Activated naive CD4-positive, alpha-beta T cell treated with anti-CD3 and anti-CD28 coated beads for 36 hours (primary cell): ENCODE measurements around the gene CYB5R3. TPM values are rescaled to one million over a fixed set of nuclear protein-coding genes. Genes with fewer than 3 reads are reported as not detected.
"Not testable (repeated sequence)": the region's sequence is repeated elsewhere in the genome, so short reads cannot be mapped to it uniquely, and the experiment has no call there.

Experiments
- CTCF ChIA-PET: fragments of 350-600 bp; sonication (Branson Sonifier 250); formaldehyde crosslinking; loops from one replicate; lab custom pipeline; 2021; ENCODE audit warnings: antibody characterized with exemption; lab: Charles Lee
- DNase-seq: peaks from one replicate; pipeline ENCODE4 v3.0.0-alpha.2; 2020
- H3K27ac Mint-ChIP-seq: one replicate; pipeline ENCODE4 v1.8.0; 2021; ENCODE audit warnings: mild to moderate bottlenecking, mixed read lengths
- H3K27me3 Mint-ChIP-seq: one replicate; pipeline ENCODE4 v1.8.0; 2021; ENCODE audit warnings: low read depth, mixed read lengths
- H3K36me3 Mint-ChIP-seq: one replicate; pipeline ENCODE4 v1.8.0; 2021; ENCODE audit warnings: low read depth, mixed read lengths
- H3K4me1 Mint-ChIP-seq: one replicate; pipeline ENCODE4 v1.8.0; 2021; ENCODE audit warnings: low read depth, mixed read lengths
- H3K4me3 Mint-ChIP-seq: one replicate; pipeline ENCODE4 v1.8.0; 2021; ENCODE audit warnings: mild to moderate bottlenecking, moderate library complexity, mixed read lengths
- H3K9me3 Mint-ChIP-seq: one replicate; pipeline ENCODE4 v1.8.0; 2021; ENCODE audit warnings: mixed read lengths
- intact Hi-C: fragments of 100-400 bp; cut with micrococcal nuclease; formaldehyde crosslinking; loops from one replicate; pipeline ENCODE4 v1.15.1; 2023
- total RNA-seq, 2 experiments: library from RNA; stranded (reverse); gene quantifications; one replicate each; pipeline ENCODE4 v1.2.3, GENCODE V29; 2021

Gene CYB5R3
- total RNA-seq, 2 experiments from 2014 or later, result 61.2 to 63.9 TPM

- no peaks in the 10 kb centered on the region for H3K9me3 Mint-ChIP-seq
- H3K4me1 Mint-ChIP-seq, result no peaks in the 10 kb centered on the region
- CTCF ChIA-PET, result no interaction called here
- H3K4me3 Mint-ChIP-seq, result no peak overlapping the region
- H3K27ac Mint-ChIP-seq, result no peak overlapping the region
- no peaks in the 10 kb centered on the region for H3K36me3 Mint-ChIP-seq
- DNase-seq, result no peak
- intact Hi-C loops, result no loop called here
- H3K27me3 Mint-ChIP-seq, result no peaks in the 10 kb centered on the region
These were observed 36.9 kb upstream of the CYB5R3 start for GRCh38 chr22:42685941-42686653.

DNA sequence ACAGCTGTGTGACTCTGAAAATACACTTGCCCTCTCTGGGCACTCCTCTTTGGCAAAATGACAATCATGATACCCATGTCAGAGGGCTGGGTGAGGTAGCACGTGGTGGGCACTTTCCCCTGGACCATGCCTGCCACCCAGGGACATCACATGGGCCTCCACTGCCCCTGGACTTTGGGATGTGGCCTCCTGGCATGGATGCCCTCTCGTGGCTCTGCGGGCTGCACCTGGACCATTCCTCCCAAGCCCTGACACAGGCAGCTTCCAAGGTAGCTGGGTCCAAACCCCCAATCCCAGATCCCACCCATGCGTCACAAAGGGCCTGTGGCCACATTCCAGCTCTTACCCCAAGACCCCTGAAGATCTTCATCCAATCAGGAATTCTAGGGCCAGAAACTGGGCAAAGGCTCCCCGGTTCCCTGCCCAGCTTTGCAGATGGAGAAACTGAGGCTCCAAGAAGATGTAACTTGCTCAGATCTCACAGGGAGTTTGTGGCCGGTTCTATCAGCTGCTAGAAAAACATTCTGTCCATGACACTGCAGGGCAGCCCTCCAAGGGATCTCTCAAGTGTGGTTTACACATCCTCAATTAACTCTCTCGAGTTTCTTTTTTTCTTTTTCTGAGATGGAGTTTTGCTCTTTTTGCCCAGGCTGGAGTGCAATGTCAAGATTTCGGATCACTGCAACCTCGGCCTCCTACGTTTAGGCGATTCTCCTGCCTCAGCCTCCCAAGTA lies 35.4 kb upstream of the CYB5R3 start:
- H3K27me3 Mint-ChIP-seq, result no peaks in the 10 kb centered on the region
- H3K27ac Mint-ChIP-seq, result no peak overlapping the region
- intact Hi-C loops, result no loop called here
- H3K4me3 Mint-ChIP-seq, result no peak overlapping the region
- CTCF ChIA-PET, result interaction anchor here (0.8 kb wide), 1 partner anchor 21 kb away, joined by 3 read pairs; no protein-coding TSS in a partner anchor
- DNase-seq, result no peak
- H3K9me3 Mint-ChIP-seq, result peaks cover under 1% of the 10 kb centered on the region
- H3K4me1 Mint-ChIP-seq, result no peaks in the 10 kb centered on the region
- H3K36me3 Mint-ChIP-seq, result no peaks in the 10 kb centered on the region

DNA sequence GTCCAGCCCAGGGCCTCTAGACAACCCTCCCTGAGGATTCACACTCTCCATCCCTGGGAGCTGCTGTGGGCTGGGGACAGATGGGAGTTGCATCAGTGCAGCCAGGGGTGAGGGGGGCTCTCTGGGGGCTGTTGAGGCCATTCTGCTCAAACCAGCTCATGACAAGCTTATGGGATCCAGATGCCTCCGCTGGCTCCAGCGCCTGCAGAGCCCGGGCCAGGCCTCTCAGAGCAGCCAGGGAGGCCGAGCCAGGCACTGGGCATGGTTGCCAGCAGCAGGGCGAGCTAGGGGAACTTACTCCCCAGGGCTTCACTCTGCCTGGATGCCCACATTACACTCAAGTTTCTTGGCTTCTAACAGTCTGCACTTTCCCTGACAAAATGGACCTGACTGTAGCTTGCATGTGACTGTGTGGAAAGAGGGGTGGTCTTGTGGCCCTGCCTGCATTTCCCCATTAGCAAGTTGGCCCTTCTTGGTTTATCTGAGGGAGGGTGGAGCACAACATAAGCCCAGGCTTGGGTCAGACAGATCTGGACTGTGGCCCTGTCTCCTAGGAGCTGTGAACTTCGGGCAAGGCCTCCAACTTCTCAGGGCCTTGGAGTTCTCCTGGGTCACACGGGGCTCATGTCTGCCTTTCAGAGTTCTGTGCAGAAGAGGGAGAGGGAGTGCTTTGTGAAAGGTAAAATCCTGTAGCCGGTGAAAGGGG lies 34.5 kb upstream of the CYB5R3 start:
- Mint-ChIP-seq H3K4me3 (no peak overlapping the region), H3K9me3 (peaks cover 5% of the 10 kb centered on the region), H3K36me3 (no peaks in the 10 kb centered on the region), H3K4me1 (no peaks in the 10 kb centered on the region), H3K27ac (no peak overlapping the region), H3K27me3 (no peaks in the 10 kb centered on the region)
- intact Hi-C loops, result no loop called here
- CTCF ChIA-PET, result interaction anchor here (0.7 to 1.3 kb wide), 3 partner anchors 20 to 34 kb away, joined by 3 read pairs; no protein-coding TSS in a partner anchor
- no peak for DNase-seq

- no peaks in the 10 kb centered on the region for H3K27me3 Mint-ChIP-seq
- H3K9me3 Mint-ChIP-seq, result peaks cover 12% of the 10 kb centered on the region
- no peak overlapping the region for H3K27ac Mint-ChIP-seq
- peaks cover 2% of the 10 kb centered on the region for H3K36me3 Mint-ChIP-seq
- no peak for DNase-seq
- no peak overlapping the region for H3K4me3 Mint-ChIP-seq
- no peaks in the 10 kb centered on the region for H3K4me1 Mint-ChIP-seq
- intact Hi-C loops, result no loop called here
- CTCF ChIA-PET, result interaction anchor here (1.3 kb wide), 1 partner anchor 19 kb away, joined by 3 read pairs; no protein-coding TSS in a partner anchor
These were observed 33.1 kb upstream of the CYB5R3 start for GRCh38 chr22:42682113-42682851.

- H3K27me3 Mint-ChIP-seq, result no peaks in the 10 kb centered on the region
- intact Hi-C loops, result no loop called here
- peaks cover 12% of the 10 kb centered on the region for H3K9me3 Mint-ChIP-seq
- no peaks in the 10 kb centered on the region for H3K4me1 Mint-ChIP-seq
- CTCF ChIA-PET, result interaction anchor here (0.6 kb wide), 1 partner anchor 50 kb away, joined by 3 read pairs; no protein-coding TSS in a partner anchor
- H3K4me3 Mint-ChIP-seq, result no peak overlapping the region
- H3K27ac Mint-ChIP-seq, result no peak overlapping the region
- peaks cover 2% of the 10 kb centered on the region for H3K36me3 Mint-ChIP-seq
- no peak for DNase-seq
These were observed 31.5 kb upstream of the CYB5R3 start for GRCh38 chr22:42680648-42681047.

GRCh38 chr22:42679691-42680090 lies 30.5 kb upstream of the CYB5R3 start:
- intact Hi-C loops, result no loop called here
- no peaks in the 10 kb centered on the region for H3K27me3 Mint-ChIP-seq
- peaks cover 2% of the 10 kb centered on the region for H3K36me3 Mint-ChIP-seq
- peaks cover 12% of the 10 kb centered on the region for H3K9me3 Mint-ChIP-seq
- no peak overlapping the region for H3K27ac Mint-ChIP-seq
- no peaks in the 10 kb centered on the region for H3K4me1 Mint-ChIP-seq
- no peak for DNase-seq
- H3K4me3 Mint-ChIP-seq, result no peak overlapping the region
- CTCF ChIA-PET, result no interaction called here

DNA sequence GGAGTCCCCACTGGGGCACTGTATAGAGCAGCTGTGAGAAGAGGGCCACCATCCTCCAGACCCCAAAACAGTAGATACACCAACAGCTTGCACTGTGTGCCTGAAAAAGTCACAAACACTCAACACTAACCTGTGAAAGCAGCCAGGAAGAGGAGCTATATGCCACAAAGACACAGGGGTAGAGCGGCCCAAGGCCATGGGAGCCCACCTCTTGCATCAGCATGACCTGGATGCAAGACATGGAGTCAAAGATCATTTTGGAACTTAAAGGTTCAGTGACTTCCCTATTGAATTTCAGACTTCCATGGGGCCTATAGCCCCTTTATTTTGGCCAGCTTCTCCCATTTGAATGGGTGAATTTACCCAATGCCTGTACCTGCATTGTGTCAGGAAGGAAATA lies 29.7 kb upstream of the CYB5R3 start:
- intact Hi-C loops, result no loop called here
- H3K4me1 Mint-ChIP-seq, result no peaks in the 10 kb centered on the region
- H3K9me3 Mint-ChIP-seq, result peaks cover 12% of the 10 kb centered on the region
- peaks cover 2% of the 10 kb centered on the region for H3K36me3 Mint-ChIP-seq
- H3K27me3 Mint-ChIP-seq, result no peaks in the 10 kb centered on the region
- H3K4me3 Mint-ChIP-seq, result no peak overlapping the region
- DNase-seq, result no peak
- CTCF ChIA-PET, result no interaction called here
- no peak overlapping the region for H3K27ac Mint-ChIP-seq

DNA sequence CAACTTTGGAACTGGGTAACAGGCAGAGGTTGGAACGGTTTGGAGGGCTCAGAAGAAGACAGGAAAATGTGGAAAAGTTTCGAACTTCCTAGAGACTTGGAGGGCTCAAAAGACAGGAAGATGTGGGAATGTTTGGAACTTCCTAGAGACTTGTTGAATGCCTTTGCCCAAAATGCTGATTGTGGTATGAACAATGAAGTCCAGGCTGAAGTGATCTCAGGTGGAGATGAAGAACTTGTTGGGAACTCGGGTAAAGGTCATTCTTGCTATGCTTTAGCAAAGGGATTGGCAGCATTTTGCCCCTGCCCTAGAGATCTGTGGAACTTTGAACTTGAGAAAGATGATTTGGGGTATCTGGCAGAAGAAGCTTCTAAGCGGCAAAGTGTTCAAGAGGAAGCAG lies 28.7 kb upstream of the CYB5R3 start:
- intact Hi-C loops, H3K4me1 Mint-ChIP-seq, H3K4me3 Mint-ChIP-seq, DNase-seq, H3K27ac Mint-ChIP-seq, CTCF ChIA-PET, H3K36me3 Mint-ChIP-seq, H3K27me3 Mint-ChIP-seq: not testable (repeated sequence)
- H3K9me3 Mint-ChIP-seq, result peaks cover 12% of the 10 kb centered on the region

- intact Hi-C loops, result no loop called here
- no peak for DNase-seq
- peaks cover 4% of the 10 kb centered on the region for H3K4me1 Mint-ChIP-seq
- H3K27ac Mint-ChIP-seq, result no peak overlapping the region
- H3K27me3 Mint-ChIP-seq, result no peaks in the 10 kb centered on the region
- no peak overlapping the region for H3K4me3 Mint-ChIP-seq
- peaks cover 2% of the 10 kb centered on the region for H3K36me3 Mint-ChIP-seq
- peaks cover 12% of the 10 kb centered on the region for H3K9me3 Mint-ChIP-seq
- CTCF ChIA-PET, result interaction anchor here (0.6 kb wide), 1 partner anchor 1207 kb away, joined by 3 read pairs; no protein-coding TSS in a partner anchor
These were observed 26.9 kb upstream of the CYB5R3 start for GRCh38 chr22:42676059-42676607.

DNA sequence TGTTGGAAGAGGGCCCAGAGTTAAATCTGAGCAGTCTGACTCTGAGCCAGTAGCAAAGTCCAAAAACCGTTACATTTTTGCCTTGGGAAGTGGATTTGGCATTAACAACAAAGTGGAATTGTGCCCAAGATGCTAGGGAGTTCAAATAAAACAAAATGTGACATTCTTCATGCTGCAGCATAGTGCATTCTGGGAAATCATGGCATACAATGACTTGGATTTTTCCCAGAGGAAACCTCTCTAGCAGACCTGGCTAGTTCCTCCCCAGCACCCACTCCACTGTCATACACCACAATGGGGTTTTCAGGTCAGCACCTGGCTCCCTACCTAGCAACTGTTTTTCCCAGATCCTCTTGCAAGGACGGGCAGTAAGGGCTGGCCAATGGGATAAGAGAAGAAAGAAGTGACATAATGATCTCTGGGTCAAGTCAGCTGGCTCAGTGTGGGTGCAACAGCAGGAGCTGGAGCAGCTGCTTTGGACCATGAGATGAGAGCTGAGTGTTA lies 24.8 kb upstream of the CYB5R3 start:
- intact Hi-C loops, result no loop called here
- H3K4me3 Mint-ChIP-seq, result no peak overlapping the region
- CTCF ChIA-PET, result no interaction called here
- peaks cover 8% of the 10 kb centered on the region for H3K9me3 Mint-ChIP-seq
- no peak for DNase-seq
- H3K27ac Mint-ChIP-seq, result no peak overlapping the region
- H3K4me1 Mint-ChIP-seq, result peaks cover 8% of the 10 kb centered on the region
- H3K27me3 Mint-ChIP-seq, result no peaks in the 10 kb centered on the region
- H3K36me3 Mint-ChIP-seq, result peaks cover 2% of the 10 kb centered on the region

- H3K36me3 Mint-ChIP-seq, H3K4me3 Mint-ChIP-seq, H3K27me3 Mint-ChIP-seq, H3K9me3 Mint-ChIP-seq, intact Hi-C loops, H3K4me1 Mint-ChIP-seq, CTCF ChIA-PET, H3K27ac Mint-ChIP-seq, DNase-seq: not testable (repeated sequence)
These were observed 23.9 kb upstream of the CYB5R3 start for GRCh38 chr22:42673071-42673470.
